ENCODE measurements around the gene OMA1. TPM values are rescaled to one million over a fixed set of nuclear protein-coding genes. Genes with fewer than 3 reads are reported as not detected.

OMA1 gene
- total RNA-seq, 2 donors from 2014 or later: 27.0 to 27.3 TPM

DNA sequence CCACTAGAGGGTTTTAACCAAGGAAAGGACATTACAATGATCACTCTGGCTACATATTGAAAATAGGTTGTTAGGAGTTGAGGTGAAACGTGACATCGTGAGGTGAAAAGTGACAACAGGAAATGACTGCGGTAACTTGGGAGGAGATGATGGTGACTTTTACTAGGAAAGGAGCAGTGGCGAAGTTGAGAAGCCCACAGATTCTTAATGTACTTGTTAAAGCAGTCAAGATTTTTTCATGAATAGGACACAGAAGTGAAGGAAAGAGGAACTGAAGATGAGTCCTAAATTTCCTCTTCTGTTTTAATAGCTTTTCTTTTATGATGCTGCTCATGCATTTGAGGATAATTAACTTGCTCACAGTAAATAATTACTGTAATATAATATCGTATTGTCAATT is 59.5 kb downstream of the OMA1 start:
- no peaks in the 10 kb centered on the region for H3K27me3 ChIP-seq
- no peak for DNase-seq (ENCODE audit: low spot score)
- no peaks in the 10 kb centered on the region for H3K4me1 ChIP-seq
- no peak overlapping the region for H3K4me3 ChIP-seq
- H3K27ac ChIP-seq: no peak overlapping the region
- H3K9me3 ChIP-seq: no peaks in the 10 kb centered on the region
- no peaks in the 10 kb centered on the region for H3K36me3 ChIP-seq
- TF ChIP-seq, protein P1, sequence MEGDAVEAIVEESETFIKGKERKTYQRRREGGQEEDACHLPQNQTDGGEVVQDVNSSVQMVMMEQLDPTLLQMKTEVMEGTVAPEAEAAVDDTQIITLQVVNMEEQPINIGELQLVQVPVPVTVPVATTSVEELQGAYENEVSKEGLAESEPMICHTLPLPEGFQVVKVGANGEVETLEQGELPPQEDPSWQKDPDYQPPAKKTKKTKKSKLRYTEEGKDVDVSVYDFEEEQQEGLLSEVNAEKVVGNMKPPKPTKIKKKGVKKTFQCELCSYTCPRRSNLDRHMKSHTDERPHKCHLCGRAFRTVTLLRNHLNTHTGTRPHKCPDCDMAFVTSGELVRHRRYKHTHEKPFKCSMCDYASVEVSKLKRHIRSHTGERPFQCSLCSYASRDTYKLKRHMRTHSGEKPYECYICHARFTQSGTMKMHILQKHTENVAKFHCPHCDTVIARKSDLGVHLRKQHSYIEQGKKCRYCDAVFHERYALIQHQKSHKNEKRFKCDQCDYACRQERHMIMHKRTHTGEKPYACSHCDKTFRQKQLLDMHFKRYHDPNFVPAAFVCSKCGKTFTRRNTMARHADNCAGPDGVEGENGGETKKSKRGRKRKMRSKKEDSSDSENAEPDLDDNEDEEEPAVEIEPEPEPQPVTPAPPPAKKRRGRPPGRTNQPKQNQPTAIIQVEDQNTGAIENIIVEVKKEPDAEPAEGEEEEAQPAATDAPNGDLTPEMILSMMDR (IDR thresholded peaks at IDR 0.05): no peak

DNA sequence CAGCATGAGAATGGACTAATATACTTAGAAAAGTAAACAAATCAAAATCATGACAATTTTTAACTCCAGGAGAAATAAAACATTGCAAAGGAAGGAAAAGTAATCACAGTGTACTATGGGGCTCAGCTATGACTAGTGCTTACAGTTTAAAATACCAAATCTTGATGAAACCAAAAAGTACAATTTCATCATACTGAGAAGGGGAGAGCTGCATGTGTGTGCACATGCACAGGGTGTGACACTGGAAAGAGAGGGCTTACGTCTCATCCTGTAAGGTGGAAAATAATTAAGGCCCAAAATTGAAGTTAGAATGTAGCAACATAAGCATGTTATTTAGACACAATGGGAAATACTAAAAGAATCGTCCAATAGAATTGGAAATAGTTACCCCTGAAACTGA is 64.6 kb downstream of the OMA1 start:
- no peaks in the 10 kb centered on the region for H3K9me3 ChIP-seq
- DNase-seq (ENCODE audit: low spot score): no peak
- no peak overlapping the region for H3K27ac ChIP-seq
- no peaks in the 10 kb centered on the region for H3K4me1 ChIP-seq
- H3K4me3 ChIP-seq: no peak overlapping the region
- no peaks in the 10 kb centered on the region for H3K27me3 ChIP-seq
- TF ChIP-seq, protein P1 (IDR thresholded peaks at IDR 0.05): no peak
- no peaks in the 10 kb centered on the region for H3K36me3 ChIP-seq

DNA sequence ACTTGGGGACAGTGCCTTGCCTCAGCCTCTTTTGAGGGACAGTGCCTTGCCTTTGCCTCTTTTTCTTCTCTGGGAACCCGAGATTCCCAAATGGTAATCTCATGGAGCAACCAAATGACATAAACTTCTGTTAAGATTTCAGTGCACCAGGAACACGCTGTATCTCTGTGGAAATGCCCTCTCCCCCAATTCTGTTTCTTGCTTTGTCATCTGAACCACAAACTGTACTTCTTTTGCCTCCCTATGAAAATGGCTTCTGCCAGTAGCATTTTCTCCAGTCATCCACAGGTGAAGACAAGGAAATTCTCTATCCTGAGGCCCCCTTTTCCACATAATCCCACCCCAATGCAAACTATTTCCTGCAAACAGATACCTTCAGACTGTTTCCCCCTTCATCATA is 66.3 kb downstream of the OMA1 start:
- no peaks in the 10 kb centered on the region for H3K27me3 ChIP-seq

DNA sequence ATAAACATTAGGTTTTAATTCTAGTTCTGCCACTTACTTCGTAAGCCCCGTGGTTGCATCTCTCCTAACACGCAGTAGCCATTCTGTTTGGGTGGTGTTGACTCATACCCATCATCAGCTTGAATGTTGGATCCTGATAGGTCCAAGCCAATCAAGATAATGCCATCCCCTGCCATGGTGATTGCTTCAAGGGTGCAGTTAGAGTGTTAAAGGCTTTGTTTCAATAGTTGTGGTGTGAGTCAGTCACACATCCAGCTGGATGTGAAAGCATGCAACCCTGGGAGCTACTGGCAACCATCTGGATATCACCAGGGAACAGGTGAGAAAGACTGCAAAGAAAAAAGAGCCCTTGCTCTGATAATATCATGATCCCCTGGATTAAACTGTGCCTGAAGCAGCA is 69.1 kb downstream of the OMA1 start:
- Histone ChIP-seq H3K9me3 (no peaks in the 10 kb centered on the region), H3K27me3 (no peaks in the 10 kb centered on the region), H3K4me1 (no peaks in the 10 kb centered on the region), H3K36me3 (no peaks in the 10 kb centered on the region), H3K27ac (no peak overlapping the region), H3K4me3 (no peak overlapping the region)
- DNase-seq (ENCODE audit: low spot score): no peak
- TF ChIP-seq, protein P1 (IDR thresholded peaks at IDR 0.05): no peak

More for the DNA sequence above, 66.3 kb downstream of the OMA1 start:
- Histone ChIP-seq H3K4me1 (no peaks in the 10 kb centered on the region), H3K36me3 (no peaks in the 10 kb centered on the region), H3K27ac (no peak overlapping the region), H3K9me3 (no peaks in the 10 kb centered on the region), H3K4me3 (no peak overlapping the region)
- TF ChIP-seq, protein P1 (IDR thresholded peaks at IDR 0.05): no peak
- DNase-seq (ENCODE audit: low spot score): no peak

DNA sequence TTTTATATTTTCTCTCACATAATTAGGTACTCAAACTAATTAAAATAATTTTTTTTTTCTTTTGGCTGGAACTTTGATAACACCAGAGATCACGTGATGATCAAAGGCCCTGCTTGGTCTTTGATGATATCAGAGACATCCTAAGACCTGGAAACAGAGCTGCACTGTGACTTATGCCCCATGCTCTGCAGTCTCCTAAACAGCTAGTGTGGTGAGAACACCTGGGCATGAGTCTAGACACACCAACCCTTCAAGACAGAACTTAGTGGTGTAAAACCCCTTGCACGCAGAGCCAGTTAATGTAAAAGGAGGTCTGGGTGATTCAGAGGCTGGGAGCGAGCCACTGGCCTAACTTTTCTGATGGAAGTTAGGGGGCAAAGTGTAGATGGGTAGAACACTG is 70.3 kb downstream of the OMA1 start:
- H3K27ac ChIP-seq: no peak overlapping the region
- H3K36me3 ChIP-seq: no peaks in the 10 kb centered on the region
- no peaks in the 10 kb centered on the region for H3K9me3 ChIP-seq
- no peaks in the 10 kb centered on the region for H3K4me1 ChIP-seq
- DNase-seq (ENCODE audit: low spot score): no peak
- H3K27me3 ChIP-seq: no peaks in the 10 kb centered on the region
- TF ChIP-seq, protein P1 (IDR thresholded peaks at IDR 0.05): no peak
- no peak overlapping the region for H3K4me3 ChIP-seq

DNA sequence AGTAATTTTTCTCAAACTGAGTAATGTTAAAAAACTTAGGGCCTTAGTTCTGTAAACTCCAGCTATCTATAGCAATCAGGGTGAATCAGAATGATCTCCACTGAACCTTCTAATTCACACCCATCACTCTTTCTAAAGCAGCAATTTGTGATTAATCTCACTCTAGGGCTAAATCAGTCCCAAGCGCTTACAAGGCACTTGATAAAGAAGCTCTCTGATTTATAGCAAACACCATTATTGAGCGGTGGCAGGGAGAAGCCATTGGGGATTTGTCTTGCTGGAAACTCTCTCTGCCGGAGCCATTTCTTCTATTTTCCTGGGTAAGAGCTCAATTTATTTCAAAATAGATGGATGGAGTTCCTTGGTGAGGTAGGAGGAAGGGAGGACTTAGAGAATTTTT is 77.0 kb downstream of the OMA1 start:
- H3K27ac ChIP-seq: peak overlapping the region in 1 of 2 donors; percentile 59
- no peak for DNase-seq (ENCODE audit: low spot score)
- no peak overlapping the region for H3K4me3 ChIP-seq
- no peaks in the 10 kb centered on the region for H3K9me3 ChIP-seq
- H3K36me3 ChIP-seq: no peaks in the 10 kb centered on the region
- H3K4me1 ChIP-seq: peaks cover 0 to 12% of the 10 kb centered on the region in 2 donors
- TF ChIP-seq, protein P1 (IDR thresholded peaks at IDR 0.05): no peak
- no peaks in the 10 kb centered on the region for H3K27me3 ChIP-seq
